ENCODE measurements around the gene MGLL.

Gene MGLL

GRCh38 chr3:127848131-127849129 is 26.1 kb upstream of the MGLL start:
- TF ChIP-seq GATA3 (IDR thresholded peaks at IDR 0.05; ENCODE audit: low read depth, low read length) = no peak
- no peak for TF ChIP-seq GATA2 (IDR thresholded peaks at IDR 0.05; ENCODE audit: low read depth, low read length)

- TF ChIP-seq GATA3 (IDR thresholded peaks at IDR 0.05; ENCODE audit: low read depth, low read length) (no peak), GATA2 (IDR thresholded peaks at IDR 0.05; ENCODE audit: low read depth, low read length) (no peak)
Measured at GRCh38 chr3:127847236-127847720, 25.0 kb upstream of the MGLL start.

GRCh38 chr3:127846576-127846975 is 24.3 kb upstream of the MGLL start:
- TF ChIP-seq GATA3 (IDR thresholded peaks at IDR 0.05; ENCODE audit: low read depth, low read length) (no peak), GATA2 (IDR thresholded peaks at IDR 0.05; ENCODE audit: low read depth, low read length) (no peak)

GRCh38 chr3:127844326-127844942 is 22.1 kb upstream of the MGLL start:
- TF ChIP-seq GATA2 (IDR thresholded peaks at IDR 0.05; ENCODE audit: low read depth, low read length) (no peak), GATA3 (IDR thresholded peaks at IDR 0.05; ENCODE audit: low read depth, low read length) (no peak)

- TF ChIP-seq GATA3 (IDR thresholded peaks at IDR 0.05; ENCODE audit: low read depth, low read length) (no peak), GATA2 (IDR thresholded peaks at IDR 0.05; ENCODE audit: low read depth, low read length) (no peak)
Measured at GRCh38 chr3:127840671-127841070, 18.4 kb upstream of the MGLL start.

- TF ChIP-seq GATA3 (IDR thresholded peaks at IDR 0.05; ENCODE audit: low read depth, low read length) (no peak), GATA2 (IDR thresholded peaks at IDR 0.05; ENCODE audit: low read depth, low read length) (no peak)
Measured at GRCh38 chr3:127839099-127839498, 16.8 kb upstream of the MGLL start.

- TF ChIP-seq GATA2 (IDR thresholded peaks at IDR 0.05; ENCODE audit: low read depth, low read length) (no peak), GATA3 (IDR thresholded peaks at IDR 0.05; ENCODE audit: low read depth, low read length) (no peak)
Measured at GRCh38 chr3:127835993-127836882, 13.9 kb upstream of the MGLL start.

- TF ChIP-seq GATA2 (IDR thresholded peaks at IDR 0.05; ENCODE audit: low read depth, low read length) = no peak
- no peak for TF ChIP-seq GATA3 (IDR thresholded peaks at IDR 0.05; ENCODE audit: low read depth, low read length)
Measured at GRCh38 chr3:127834771-127835170, 12.5 kb upstream of the MGLL start.

GRCh38 chr3:127833281-127834032 is 11.1 kb upstream of the MGLL start:
- TF ChIP-seq GATA3 (IDR thresholded peaks at IDR 0.05; ENCODE audit: low read depth, low read length) (no peak), GATA2 (IDR thresholded peaks at IDR 0.05; ENCODE audit: low read depth, low read length) (no peak)

GRCh38 chr3:127831723-127832172 is 9.4 kb upstream of the MGLL start:
- TF ChIP-seq GATA2 (IDR thresholded peaks at IDR 0.05; ENCODE audit: low read depth, low read length) (no peak), GATA3 (IDR thresholded peaks at IDR 0.05; ENCODE audit: low read depth, low read length) (no peak)

- TF ChIP-seq GATA3 (IDR thresholded peaks at IDR 0.05; ENCODE audit: low read depth, low read length) (no peak), GATA2 (IDR thresholded peaks at IDR 0.05; ENCODE audit: low read depth, low read length) (no peak)
Measured at GRCh38 chr3:127829537-127829936, 7.2 kb upstream of the MGLL start.

- TF ChIP-seq GATA2 (IDR thresholded peaks at IDR 0.05; ENCODE audit: low read depth, low read length) = no peak
- TF ChIP-seq GATA3 (IDR thresholded peaks at IDR 0.05; ENCODE audit: low read depth, low read length) = no peak
Measured at GRCh38 chr3:127827808-127828207, 5.5 kb upstream of the MGLL start.

GRCh38 chr3:127825756-127826155 is 3.4 kb upstream of the MGLL start:
- TF ChIP-seq GATA3 (IDR thresholded peaks at IDR 0.05; ENCODE audit: low read depth, low read length) = no peak
- TF ChIP-seq GATA2 (IDR thresholded peaks at IDR 0.05; ENCODE audit: low read depth, low read length) = no peak
